A549 (cell line): ENCODE measurements around the gene CABP2. TPM values are rescaled to one million over a fixed set of nuclear protein-coding genes. Genes with fewer than 3 reads are reported as not detected.

Experiments
- ATAC-seq, 2 experiments: fragments of 200-7000 bp in 1 of 2; fragments of >200 bp in 1 of 2; cut with Nextera tagmentation in 1 of 2; cut with Tn5 transposase in 1 of 2; 3 replicates each; pipeline versions ENCODE4 v1.8.0 to v1.9.1; 2018 to 2020; ENCODE audit warnings: mild to moderate bottlenecking in 1 of 2, moderate library complexity in 1 of 2
- CTCF ChIA-PET: fragments of 300-600 bp; sonication (Branson Sonifier 250); formaldehyde crosslinking; extraction: SDS; loops from one replicate; lab custom pipeline; 2021; ENCODE audit warnings: antibody characterized with exemption, inconsistent platforms; lab: Yijun Ruan, JAX
- POLR2A ChIA-PET: fragments of 350-600 bp; formaldehyde crosslinking; extraction: SDS; loops from one replicate; lab custom pipeline; 2021; ENCODE audit warnings: antibody characterized with exemption, inconsistent platforms; lab: Yijun Ruan, JAX
- DNase-seq, 2 experiments: peaks; one replicate each; pipeline versions ENCODE4 v3.0.0 to v3.0.0-alpha.2; 2011 to 2016; ENCODE audit warnings: low read depth in 1 of 2, low spot score in 1 of 2
- FAIRE-seq: peaks from 2 replicates; lab custom pipeline; 2011; peaks lifted over from hg19 to GRCh38; lab: Jason Lieb, UNC
- H3K27ac ChIP-seq, 2 experiments: fragments of >200 bp; sonication (Bioruptor Twin); formaldehyde crosslinking; 3 replicates each; pipeline ENCODE4 v1.5.1; 2016 to 2017
- H3K4me1 ChIP-seq: fragments of >200 bp; sonication (Bioruptor Twin); formaldehyde crosslinking; 3 replicates; pipeline ENCODE4 v1.6.1; 2016
- H3K4me2 ChIP-seq: fragments of >200 bp; sonication (Bioruptor Twin); formaldehyde crosslinking; 3 replicates; pipeline ENCODE4 v1.6.1; 2016
- H3K4me3 ChIP-seq: fragments of >200 bp; sonication (Bioruptor Twin); formaldehyde crosslinking; 3 replicates; pipeline ENCODE4 v1.5.1; 2016
- H3K9me3 ChIP-seq: fragments of >200 bp; sonication (Bioruptor Twin); formaldehyde crosslinking; 3 replicates; pipeline ENCODE4 v1.6.1; 2016
- BHLHE40 ChIP-seq: IDR thresholded peaks from 2 replicates; pipeline ENCODE4 v1.6.1; 2012; ENCODE audit warnings: low read depth, low read length, inconsistent platforms
- CBX2 ChIP-seq: fragments of 200-600 bp; sonication (generic); IDR thresholded peaks from 2 replicates; pipeline ENCODE4 v1.6.1; 2016; ENCODE audit warnings: low read depth, mild to moderate bottlenecking, borderline replicate concordance
- CEBPB ChIP-seq, 2 experiments: fragments of >200 bp in 1 of 2; sonication (Bioruptor Twin) in 1 of 2; formaldehyde crosslinking in 1 of 2; IDR thresholded peaks; 2 replicates each; pipeline ENCODE4 v1.6.1; 2012 to 2016
- CHD2 ChIP-seq: fragments of 150-350 bp; IDR thresholded peaks from 2 replicates; pipeline ENCODE4 v1.6.1; 2014; ENCODE audit warnings: low read length; ENCODE audit not compliant: partially characterized antibody
- CHD4 ChIP-seq: fragments of 200-600 bp; sonication (generic); IDR thresholded peaks from 2 replicates; pipeline ENCODE4 v1.6.1; 2016; ENCODE audit warnings: antibody characterized with exemption, mild to moderate bottlenecking, borderline replicate concordance
- EHF ChIP-seq: fragments of 250-450 bp; sonication (Bioruptor Pico); IDR thresholded peaks from 2 replicates; pipeline ENCODE4 v1.5.0; 2020; ENCODE audit warnings: mild to moderate bottlenecking
- EHMT2 ChIP-seq: fragments of 200-600 bp; sonication (generic); IDR thresholded peaks from 2 replicates; pipeline ENCODE4 v1.6.1; 2016; ENCODE audit warnings: antibody characterized with exemption, low read depth, mild to moderate bottlenecking, moderate library complexity
- EP300 ChIP-seq, 2 experiments: fragments of >200 bp; sonication (Bioruptor Twin); formaldehyde crosslinking; IDR thresholded peaks; 2 replicates in 1 of 2; 3 replicates in 1 of 2; pipeline ENCODE4 v1.6.1; 2016 to 2017
- ESRRA ChIP-seq: fragments of 150-350 bp; IDR thresholded peaks from 2 replicates; pipeline ENCODE4 v1.6.1; 2014; ENCODE audit warnings: mild to moderate bottlenecking, low read length, borderline replicate concordance
- FOSB ChIP-seq: fragments of 250-450 bp; sonication (Bioruptor Pico); IDR thresholded peaks from 2 replicates; pipeline ENCODE4 v1.5.0; 2020; ENCODE audit warnings: mild to moderate bottlenecking, moderate library complexity
- FOXS1 ChIP-seq: fragments of 250-450 bp; sonication (Bioruptor Pico); IDR thresholded peaks from 2 replicates; pipeline ENCODE4 v1.5.0; 2020; ENCODE audit warnings: mild to moderate bottlenecking, moderate library complexity
- HDAC2 ChIP-seq: fragments of 200-600 bp; sonication (generic); IDR thresholded peaks from 2 replicates; pipeline ENCODE4 v1.6.1; 2016
- HES2 ChIP-seq: fragments of >200 bp; sonication (Bioruptor Twin); formaldehyde crosslinking; IDR thresholded peaks from 2 replicates; pipeline ENCODE4 v1.6.1; 2016
- HEYL ChIP-seq: fragments of 250-450 bp; sonication (Bioruptor Pico); IDR thresholded peaks from 2 replicates; pipeline ENCODE4 v1.8.0; 2021; ENCODE audit warnings: mild to moderate bottlenecking, moderate library complexity
- JUN ChIP-seq, 2 experiments: fragments of >200 bp; sonication (Bioruptor Twin); formaldehyde crosslinking; IDR thresholded peaks; 2 replicates in 1 of 2; 3 replicates in 1 of 2; pipeline ENCODE4 v1.6.1; 2016 to 2017
- KDM1A ChIP-seq: fragments of 200-600 bp; sonication (generic); IDR thresholded peaks from 2 replicates; pipeline ENCODE4 v1.6.1; 2016; ENCODE audit warnings: low read depth, mild to moderate bottlenecking
- KDM5A ChIP-seq: fragments of 200-600 bp; sonication (generic); IDR thresholded peaks from 2 replicates; pipeline ENCODE4 v1.6.1; 2016; ENCODE audit warnings: antibody characterized with exemption, mild to moderate bottlenecking
- MAFK ChIP-seq: fragments of 450-650 bp; IDR thresholded peaks from 2 replicates; pipeline ENCODE4 v1.6.1; 2014; ENCODE audit not compliant: partially characterized antibody
- MAZ ChIP-seq: fragments of 150-350 bp; IDR thresholded peaks from 2 replicates; pipeline ENCODE4 v1.6.1; 2014; ENCODE audit warnings: antibody characterized with exemption, low read depth, low read length, borderline replicate concordance
- NFE2L2 ChIP-seq: fragments of 150-350 bp; conservative IDR thresholded peaks from 2 replicates; pipeline ENCODE4 v1.6.1; 2014; ENCODE audit warnings: low read length
- PHF8 ChIP-seq: fragments of 200-600 bp; sonication (generic); IDR thresholded peaks from 2 replicates; pipeline ENCODE4 v1.6.1; 2016; ENCODE audit warnings: low read depth, mild to moderate bottlenecking, antibody characterized with exemption, moderate library complexity, borderline replicate concordance
- POLR2AphosphoS2 ChIP-seq: conservative IDR thresholded peaks from 2 replicates; pipeline ENCODE4 v1.6.1; 2012; ENCODE audit warnings: low read length, improper control_type of control experiment, inconsistent platforms
- RAD21 ChIP-seq, 2 experiments: fragments of >200 bp in 1 of 2; sonication (Bioruptor Twin) in 1 of 2; formaldehyde crosslinking in 1 of 2; IDR thresholded peaks in 1 of 2; conservative IDR thresholded peaks in 1 of 2; 2 replicates in 1 of 2; 3 replicates in 1 of 2; pipeline ENCODE4 v1.6.1; 2012 to 2018; ENCODE audit warnings: inconsistent platforms in 1 of 2
- RARB ChIP-seq: fragments of 250-450 bp; sonication (Bioruptor Pico); IDR thresholded peaks from 2 replicates; pipeline ENCODE4 v1.8.0; 2021; ENCODE audit warnings: mild to moderate bottlenecking, moderate library complexity
- RNF2 ChIP-seq: fragments of 200-600 bp; sonication (generic); IDR thresholded peaks from 2 replicates; pipeline ENCODE4 v1.6.1; 2016; ENCODE audit warnings: low read depth, mild to moderate bottlenecking, antibody characterized with exemption, moderate library complexity, borderline replicate concordance
- SREBF2 ChIP-seq: fragments of 450-650 bp; IDR thresholded peaks from 2 replicates; pipeline ENCODE4 v1.6.1; 2014; ENCODE audit warnings: mild to moderate bottlenecking, moderate library complexity
- TFCP2L1 ChIP-seq: fragments of 250-450 bp; sonication (Bioruptor Pico); IDR thresholded peaks from 2 replicates; pipeline ENCODE4 v1.5.0; 2021; ENCODE audit warnings: mild to moderate bottlenecking
- ZNF302 ChIP-seq: fragments of 250-450 bp; sonication (Bioruptor Pico); IDR thresholded peaks from 2 replicates; pipeline ENCODE4 v1.9.0; 2021; ENCODE audit warnings: inconsistent platforms, mild to moderate bottlenecking, moderate library complexity
- WGBS: methylation state at CpG from one replicate; pipeline ENCODE4 v1.1.6; 2017; ENCODE audit errors: missing lambda C conversion rate; 5-methylcytosine and 5-hydroxymethylcytosine counted together
- polyA plus RNA-seq, 4 experiments: library from polyadenylated mRNA; depleted of rRNA in 3 of 4; stranded (reverse); fragments of >200 nt; fragmentation: RNase III in 1 of 4; extraction: RNeasy Plus Mini Kit Qiagen cat#74134 plus additional on column Dnase treatment in 1 of 4; gene quantifications; 2 replicates in 3 of 4; 3 replicates in 1 of 4; pipeline ENCODE4 v1.2.3, GENCODE V29; 2011 to 2017
- TF ChIP-seq, protein P1 (sequence below): fragments of 250-450 bp; sonication (Bioruptor Pico); IDR thresholded peaks from 2 replicates; pipeline ENCODE4 v1.5.0; 2020; ENCODE audit warnings: low read depth, mild to moderate bottlenecking, moderate library complexity
- TF ChIP-seq, protein P2 (sequence below): IDR thresholded peaks from 2 replicates; pipeline ENCODE4 v1.6.1; 2012; ENCODE audit warnings: low read depth, borderline replicate concordance
- TF ChIP-seq, protein P3 (sequence below): fragments of 150-350 bp; IDR thresholded peaks from 2 replicates; pipeline ENCODE4 v1.6.1; 2014; ENCODE audit warnings: low read depth, mild to moderate bottlenecking, low read length

CABP2 gene
- polyA plus RNA-seq, 2 of the 4 experiments (the other 2 are of a cell fraction), result not detected

GRCh38 chr11:67558084-67558772 is 35.0 kb upstream of the CABP2 start:
- Histone ChIP-seq H3K9me3 (no peaks in the 10 kb centered on the region), H3K4me1 (peaks cover 21% of the 10 kb centered on the region), H3K4me3 (no peak overlapping the region), H3K4me2 (peak overlapping the region; percentile 15; the same call in 1 of the 3 replicates), H3K27ac (peak overlapping the region in 1 of 2 experiments; percentile 33; a peak in 2 of 6 replicates)
- no peak for FAIRE-seq
- peak in 1 of 2 experiments; percentile 40; a peak in 4 of 6 replicates for ATAC-seq
- ChIA-PET POLR2A (no interaction called here), CTCF (interaction anchor here (1.5 to 1.7 kb wide), 2 partner anchors 14 to 25 kb away, joined by 3 to 8 read pairs; partner anchors contain the start of gene GSTP1)
- 73% methylated on average over 19 of the region's 19 CpGs for WGBS
- no peak for DNase-seq
- no peak for TF ChIP-seq TFCP2L1 (CRISPR knock-in tag)
- TF ChIP-seq, protein P1, sequence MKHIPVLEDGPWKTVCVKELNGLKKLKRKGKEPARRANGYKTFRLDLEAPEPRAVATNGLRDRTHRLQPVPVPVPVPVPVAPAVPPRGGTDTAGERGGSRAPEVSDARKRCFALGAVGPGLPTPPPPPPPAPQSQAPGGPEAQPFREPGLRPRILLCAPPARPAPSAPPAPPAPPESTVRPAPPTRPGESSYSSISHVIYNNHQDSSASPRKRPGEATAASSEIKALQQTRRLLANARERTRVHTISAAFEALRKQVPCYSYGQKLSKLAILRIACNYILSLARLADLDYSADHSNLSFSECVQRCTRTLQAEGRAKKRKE (CRISPR knock-in tag), result no peak
- TF ChIP-seq RNF2, result no peak
- TF ChIP-seq EHMT2, result no peak
- no peak for TF ChIP-seq EP300 (IDR thresholded peaks at IDR 0.05)
- TF ChIP-seq KDM1A, result no peak
- no peak for TF ChIP-seq RAD21 (conservative IDR thresholded peaks at IDR 0.05 in 1 of 2, IDR thresholded peaks at IDR 0.05 in 1 of 2)
- TF ChIP-seq KDM5A, result no peak
- no peak for TF ChIP-seq RARB (CRISPR knock-in tag)
- TF ChIP-seq HDAC2, result no peak
- TF ChIP-seq, protein P2, sequence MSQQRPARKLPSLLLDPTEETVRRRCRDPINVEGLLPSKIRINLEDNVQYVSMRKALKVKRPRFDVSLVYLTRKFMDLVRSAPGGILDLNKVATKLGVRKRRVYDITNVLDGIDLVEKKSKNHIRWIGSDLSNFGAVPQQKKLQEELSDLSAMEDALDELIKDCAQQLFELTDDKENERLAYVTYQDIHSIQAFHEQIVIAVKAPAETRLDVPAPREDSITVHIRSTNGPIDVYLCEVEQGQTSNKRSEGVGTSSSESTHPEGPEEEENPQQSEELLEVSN, result no peak
- no peak for TF ChIP-seq JUN (IDR thresholded peaks at IDR 0.05)
- no peak for TF ChIP-seq SREBF2
- no peak for TF ChIP-seq MAZ
- TF ChIP-seq HES2, result no peak

GRCh38 chr11:67556244-67556643 is 33.0 kb upstream of the CABP2 start:
- DNase-seq (no peak), FAIRE-seq (no peak)

More at GRCh38 chr11:67556244-67556643, 33.0 kb upstream of the CABP2 start:
- Histone ChIP-seq H3K4me2 (no peak overlapping the region), H3K4me1 (peaks cover 10% of the 10 kb centered on the region; the same call in 2 of the 3 replicates), H3K9me3 (peaks cover 11% of the 10 kb centered on the region), H3K4me3 (no peak overlapping the region), H3K27ac (no peak overlapping the region)
- ChIA-PET POLR2A (no interaction called here), CTCF (interaction anchor here (1.4 to 1.9 kb wide), 2 partner anchors 19 to 174 kb away, joined by 3 to 6 read pairs; no protein-coding TSS in a partner anchor)
- ATAC-seq, result no peak
- WGBS, result 61% methylated on average over 3 of the region's 3 CpGs
- TF ChIP-seq NFE2L2 (no peak), ZNF302 (no peak), CEBPB (IDR thresholded peaks at IDR 0.05) (no peak), POLR2AphosphoS2 (no peak), CHD4 (no peak), BHLHE40 (no peak), ESRRA (no peak), CHD2 (no peak), MAFK (no peak), FOXS1 (no peak), RNF2 (no peak), TFCP2L1 (CRISPR knock-in tag) (no peak), RARB (CRISPR knock-in tag) (no peak), HEYL (CRISPR knock-in tag) (no peak), FOSB (CRISPR knock-in tag) (no peak), CBX2 (no peak), EHF (no peak), PHF8 (no peak)
- TF ChIP-seq, protein P3, sequence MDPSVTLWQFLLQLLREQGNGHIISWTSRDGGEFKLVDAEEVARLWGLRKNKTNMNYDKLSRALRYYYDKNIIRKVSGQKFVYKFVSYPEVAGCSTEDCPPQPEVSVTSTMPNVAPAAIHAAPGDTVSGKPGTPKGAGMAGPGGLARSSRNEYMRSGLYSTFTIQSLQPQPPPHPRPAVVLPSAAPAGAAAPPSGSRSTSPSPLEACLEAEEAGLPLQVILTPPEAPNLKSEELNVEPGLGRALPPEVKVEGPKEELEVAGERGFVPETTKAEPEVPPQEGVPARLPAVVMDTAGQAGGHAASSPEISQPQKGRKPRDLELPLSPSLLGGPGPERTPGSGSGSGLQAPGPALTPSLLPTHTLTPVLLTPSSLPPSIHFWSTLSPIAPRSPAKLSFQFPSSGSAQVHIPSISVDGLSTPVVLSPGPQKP, result no peak
